ENCODE measurements around the gene UCP2. TPM values are rescaled to one million over a fixed set of nuclear protein-coding genes. Genes with fewer than 3 reads are reported as not detected.

UCP2 gene
- total and polyA plus RNA-seq, 10 of the 15 experiments (the other 5 are each of a cell fraction or from before 2014, with no cell fraction given), result 32.9 to 248 (median 154) TPM

DNA sequence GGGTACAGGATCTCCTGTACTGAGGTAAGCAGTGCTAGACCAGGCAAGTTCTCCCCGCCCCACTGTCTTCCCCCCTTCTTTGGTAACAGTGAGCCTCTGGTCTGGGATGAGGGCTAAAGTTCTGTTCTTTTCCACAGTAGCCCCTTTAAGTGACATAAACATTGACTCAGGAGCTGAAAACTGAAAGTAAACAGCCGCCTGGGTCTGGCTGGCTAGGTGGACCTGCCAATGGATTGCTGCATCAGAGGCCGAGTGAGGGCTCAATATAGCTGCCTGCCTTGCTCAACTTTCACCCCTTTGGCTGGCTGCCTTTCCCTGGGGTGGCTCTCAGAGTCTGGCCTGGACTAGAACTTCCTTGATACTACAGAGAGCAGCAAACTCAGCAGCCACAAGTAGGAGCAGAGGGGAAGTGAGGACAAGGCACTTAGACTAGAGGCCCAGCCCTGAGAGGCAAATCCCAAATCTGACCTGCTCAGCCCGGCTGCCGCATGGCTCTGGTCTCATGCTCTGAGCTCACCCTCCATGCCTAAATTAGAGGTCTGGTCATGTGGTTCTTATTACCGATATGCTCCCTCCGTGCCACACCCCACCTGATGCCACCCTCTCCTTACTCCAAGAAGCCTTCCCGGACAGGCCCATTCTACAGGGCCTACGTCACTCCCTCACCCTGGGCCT is 35.8 kb upstream of the UCP2 start:
- in situ Hi-C loops (cut with MboI), result no loop called here

DNA sequence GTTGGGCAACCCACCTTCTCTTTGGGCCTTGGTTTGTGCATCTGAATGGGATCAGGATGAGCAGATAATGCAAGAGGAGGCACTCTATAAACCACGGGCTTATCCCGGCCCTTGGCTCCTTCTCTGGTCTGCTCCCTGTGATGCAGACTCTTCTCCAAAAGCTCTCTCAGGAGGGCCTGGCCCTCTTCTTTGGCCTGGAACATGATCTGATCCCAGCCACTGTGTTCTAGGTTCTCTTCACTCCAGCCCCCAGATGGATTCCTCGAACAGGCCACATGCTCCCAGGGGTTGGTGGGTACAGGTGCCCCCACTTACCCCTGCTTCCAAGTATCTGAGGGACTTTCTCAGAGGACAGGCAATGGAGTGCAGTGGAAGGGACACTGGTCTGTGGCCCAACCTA is 35.0 kb upstream of the UCP2 start:
- intact Hi-C loops (cut with micrococcal nuclease; ENCODE audit: unreplicated experiment), result no loop called here
- TF ChIP-seq IRF4 (IDR thresholded peaks at IDR 0.05; ENCODE audit: low read depth, low read length) (no peak), CREM (IDR thresholded peaks at IDR 0.05; ENCODE audit: low read depth) (no peak), IKZF1 (conservative IDR thresholded peaks at IDR 0.05) (no peak), NBN (IDR thresholded peaks at IDR 0.05) (no peak), NR2C1 (IDR thresholded peaks at IDR 0.05) (no peak), TBL1XR1 (IDR thresholded peaks at IDR 0.05; ENCODE audit: low read depth, low read length) (no peak), RAD51 (IDR thresholded peaks at IDR 0.05) (no peak), FOS (IDR thresholded peaks at IDR 0.05; ENCODE audit: borderline replicate concordance, extremely low read depth, insufficient read length) (no peak), BRCA1 (IDR thresholded peaks at IDR 0.05; ENCODE audit: low read depth, low read length) (no peak), YBX1 (IDR thresholded peaks at IDR 0.05) (no peak)
- TF ChIP-seq, protein P1, sequence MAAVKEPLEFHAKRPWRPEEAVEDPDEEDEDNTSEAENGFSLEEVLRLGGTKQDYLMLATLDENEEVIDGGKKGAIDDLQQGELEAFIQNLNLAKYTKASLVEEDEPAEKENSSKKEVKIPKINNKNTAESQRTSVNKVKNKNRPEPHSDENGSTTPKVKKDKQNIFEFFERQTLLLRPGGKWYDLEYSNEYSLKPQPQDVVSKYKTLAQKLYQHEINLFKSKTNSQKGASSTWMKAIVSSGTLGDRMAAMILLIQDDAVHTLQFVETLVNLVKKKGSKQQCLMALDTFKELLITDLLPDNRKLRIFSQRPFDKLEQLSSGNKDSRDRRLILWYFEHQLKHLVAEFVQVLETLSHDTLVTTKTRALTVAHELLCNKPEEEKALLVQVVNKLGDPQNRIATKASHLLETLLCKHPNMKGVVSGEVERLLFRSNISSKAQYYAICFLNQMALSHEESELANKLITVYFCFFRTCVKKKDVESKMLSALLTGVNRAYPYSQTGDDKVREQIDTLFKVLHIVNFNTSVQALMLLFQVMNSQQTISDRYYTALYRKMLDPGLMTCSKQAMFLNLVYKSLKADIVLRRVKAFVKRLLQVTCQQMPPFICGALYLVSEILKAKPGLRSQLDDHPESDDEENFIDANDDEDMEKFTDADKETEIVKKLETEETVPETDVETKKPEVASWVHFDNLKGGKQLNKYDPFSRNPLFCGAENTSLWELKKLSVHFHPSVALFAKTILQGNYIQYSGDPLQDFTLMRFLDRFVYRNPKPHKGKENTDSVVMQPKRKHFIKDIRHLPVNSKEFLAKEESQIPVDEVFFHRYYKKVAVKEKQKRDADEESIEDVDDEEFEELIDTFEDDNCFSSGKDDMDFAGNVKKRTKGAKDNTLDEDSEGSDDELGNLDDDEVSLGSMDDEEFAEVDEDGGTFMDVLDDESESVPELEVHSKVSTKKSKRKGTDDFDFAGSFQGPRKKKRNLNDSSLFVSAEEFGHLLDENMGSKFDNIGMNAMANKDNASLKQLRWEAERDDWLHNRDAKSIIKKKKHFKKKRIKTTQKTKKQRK (IDR thresholded peaks at IDR 0.05; ENCODE audit: low read depth, low read length), result no peak
- TF ChIP-seq, protein P2, sequence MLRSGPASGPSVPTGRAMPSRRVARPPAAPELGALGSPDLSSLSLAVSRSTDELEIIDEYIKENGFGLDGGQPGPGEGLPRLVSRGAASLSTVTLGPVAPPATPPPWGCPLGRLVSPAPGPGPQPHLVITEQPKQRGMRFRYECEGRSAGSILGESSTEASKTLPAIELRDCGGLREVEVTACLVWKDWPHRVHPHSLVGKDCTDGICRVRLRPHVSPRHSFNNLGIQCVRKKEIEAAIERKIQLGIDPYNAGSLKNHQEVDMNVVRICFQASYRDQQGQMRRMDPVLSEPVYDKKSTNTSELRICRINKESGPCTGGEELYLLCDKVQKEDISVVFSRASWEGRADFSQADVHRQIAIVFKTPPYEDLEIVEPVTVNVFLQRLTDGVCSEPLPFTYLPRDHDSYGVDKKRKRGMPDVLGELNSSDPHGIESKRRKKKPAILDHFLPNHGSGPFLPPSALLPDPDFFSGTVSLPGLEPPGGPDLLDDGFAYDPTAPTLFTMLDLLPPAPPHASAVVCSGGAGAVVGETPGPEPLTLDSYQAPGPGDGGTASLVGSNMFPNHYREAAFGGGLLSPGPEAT (IDR thresholded peaks at IDR 0.05; ENCODE audit: low read depth), result no peak

More for the DNA sequence above, 35.8 kb upstream of the UCP2 start:
- Histone ChIP-seq H3K27ac (ENCODE audit: control insufficient read depth, insufficient read depth) (no peak overlapping the region), H3K9ac (ENCODE audit: control insufficient read depth, insufficient read depth, low read length) (no peak overlapping the region), H3K4me2 (ENCODE audit: control insufficient read depth, insufficient read depth) (no peak overlapping the region), H3K27me3 (replicated peaks in 1 of 2; ENCODE audit: control insufficient read depth in 2 of 2, insufficient read depth in 2 of 2, low read length in 1 of 2) (no peaks in the 10 kb centered on the region), H3K4me3 (no peak overlapping the region), H3K4me1 (ENCODE audit: control insufficient read depth, insufficient read depth, low read length) (peaks cover 21% of the 10 kb centered on the region), H2AFZ (ENCODE audit: control insufficient read depth, low read depth, low read length) (no peak overlapping the region), H3K9me3 (replicated peaks; ENCODE audit: control insufficient read depth, insufficient read depth, low read length) (no peaks in the 10 kb centered on the region), H4K20me1 (ENCODE audit: control insufficient read depth, insufficient read depth) (no peaks in the 10 kb centered on the region), H3K36me3 (ENCODE audit: control insufficient read depth in 2 of 2, insufficient read depth in 2 of 2, low read length in 1 of 2) (peaks cover 0 to 1% of the 10 kb centered on the region in 2 experiments), H3K79me2 (ENCODE audit: control insufficient read depth, insufficient read depth, low read length) (no peaks in the 10 kb centered on the region)
- DNase-seq (ENCODE audit: low read depth, low spot score) (no peak), ATAC-seq (no peak), FAIRE-seq (no peak)
- ChIA-PET POLR2A (interaction anchor here (1.1 to 3.1 kb wide), 4 partner anchors 10 to 38 kb away, joined by 3 to 20 read pairs (median 4); partner anchors contain the start of genes UCP2 and UCP3), CTCF (interaction anchor here (0.8 to 1.2 kb wide), 2 partner anchors 27 to 37 kb away, joined by 3 to 4 read pairs; no protein-coding TSS in a partner anchor), RAD21 (ENCODE audit: unreplicated experiment) (interaction anchor here (0.8 to 3.5 kb wide), 3 partner anchors 21 to 38 kb away, joined by 3 to 31 read pairs (median 3); no protein-coding TSS in a partner anchor), SMC1A (ENCODE audit: uncharacterized antibody, unreplicated experiment) (interaction anchor here (0.8 to 3.7 kb wide), 6 partner anchors 14 to 55 kb away, joined by 3 to 49 read pairs (median 5); partner anchors contain the start of gene UCP2)
- 98% methylated on average over 9 of the region's 9 CpGs for WGBS (ENCODE audit: insufficient coverage, insufficient replicate concordance, low lambda C conversion rate, missing lambda C conversion rate)
- TF ChIP-seq NR2F1 (conservative IDR thresholded peaks at IDR 0.05), result no peak
- TF ChIP-seq RBBP5 (conservative IDR thresholded peaks at IDR 0.05), result no peak
- no peak for TF ChIP-seq NFIC (IDR thresholded peaks at IDR 0.05; ENCODE audit: low read depth, low read length)
- BruUV-seq (replicated peaks), result no TSS peak
- intact Hi-C loops (cut with micrococcal nuclease; ENCODE audit: unreplicated experiment), result no loop called here

More for the DNA sequence above, 35.0 kb upstream of the UCP2 start:
- ChIA-PET RAD21 (ENCODE audit: unreplicated experiment) (interaction anchor here (0.8 kb wide), 1 partner anchor 35 kb away, joined by 3 read pairs; no protein-coding TSS in a partner anchor), CTCF (no interaction called here), SMC1A (ENCODE audit: uncharacterized antibody, unreplicated experiment) (no interaction called here), POLR2A (interaction anchor here (1.2 kb wide), 1 partner anchor 9 kb away, joined by 3 read pairs; the partner anchor contains the start of gene UCP3)
- WGBS (ENCODE audit: insufficient coverage, insufficient replicate concordance, low lambda C conversion rate, missing lambda C conversion rate), result 83% methylated on average over 3 of the region's 3 CpGs
- no TSS peak for BruUV-seq (replicated peaks)
- no peak overlapping the region for H3K4me3 ChIP-seq
- no peak overlapping the region for H2AFZ ChIP-seq (ENCODE audit: control insufficient read depth, low read depth, low read length)
- H3K9ac ChIP-seq (ENCODE audit: control insufficient read depth, insufficient read depth, low read length), result no peak overlapping the region
- H3K79me2 ChIP-seq (ENCODE audit: control insufficient read depth, insufficient read depth, low read length), result no peaks in the 10 kb centered on the region
- no peak for ATAC-seq
- no peaks in the 10 kb centered on the region for H4K20me1 ChIP-seq (ENCODE audit: control insufficient read depth, insufficient read depth)
- H3K27me3 ChIP-seq (replicated peaks in 1 of 2; ENCODE audit: control insufficient read depth in 2 of 2, insufficient read depth in 2 of 2, low read length in 1 of 2), result no peaks in the 10 kb centered on the region
- peaks cover 21% of the 10 kb centered on the region for H3K4me1 ChIP-seq (ENCODE audit: control insufficient read depth, insufficient read depth, low read length)
- H3K9me3 ChIP-seq (replicated peaks; ENCODE audit: control insufficient read depth, insufficient read depth, low read length), result no peaks in the 10 kb centered on the region
- in situ Hi-C loops (cut with MboI), result no loop called here
- DNase-seq (ENCODE audit: low read depth, low spot score), result no peak
- no peak overlapping the region for H3K4me2 ChIP-seq (ENCODE audit: control insufficient read depth, insufficient read depth)
- H3K27ac ChIP-seq (ENCODE audit: control insufficient read depth, insufficient read depth), result no peak overlapping the region
- FAIRE-seq, result no peak
- H3K36me3 ChIP-seq (ENCODE audit: control insufficient read depth in 2 of 2, insufficient read depth in 2 of 2, low read length in 1 of 2), result no peaks in the 10 kb centered on the region; a peak in 4 of 4 replicates

Data from GM12878 (cell line).